HepG2 (cell line): Measurements from ENCODE around the gene SLC12A9.

ENCODE experiments used
- BRCA1 ChIP-seq: sonication (generic); formaldehyde crosslinking; IDR thresholded peaks from 2 replicates; pipeline ENCODE4 v1.4.0; 2020; ENCODE audit warnings: missing genetic modification reagents
- ESRRA ChIP-seq: sonication (generic); formaldehyde crosslinking; IDR thresholded peaks from 2 replicates; pipeline ENCODE4 v1.5.1; 2020; ENCODE audit warnings: mild to moderate bottlenecking, low read depth, missing genetic modification reagents
- FOSL1 ChIP-seq: sonication (generic); formaldehyde crosslinking; IDR thresholded peaks from 2 replicates; pipeline ENCODE4 v1.9.0; 2021; ENCODE audit warnings: missing genetic modification reagents, borderline replicate concordance
- GABPA ChIP-seq, 2 experiments: IDR thresholded peaks; 2 replicates each; pipeline ENCODE4 v1.6.1; 2011 to 2016; ENCODE audit warnings: low read depth in 2 of 2, low read length in 1 of 2, missing biosample characterization in 1 of 2, missing genetic modification characterization in 1 of 2
- HMGA1 ChIP-seq: sonication (generic); formaldehyde crosslinking; conservative IDR thresholded peaks from 2 replicates; pipeline ENCODE4 v1.4.0; 2020; ENCODE audit warnings: missing genetic modification reagents
- JUND ChIP-seq: sonication (generic); formaldehyde crosslinking; IDR thresholded peaks from 2 replicates; pipeline ENCODE4 v1.8.0; 2022; ENCODE audit warnings: mild to moderate bottlenecking, missing genetic modification reagents
- MXI1 ChIP-seq: IDR thresholded peaks from 3 replicates; pipeline ENCODE4 v1.6.1; 2012; ENCODE audit warnings: low read depth, low read length, inconsistent platforms, borderline replicate concordance
- PHF8 ChIP-seq: sonication (generic); formaldehyde crosslinking; IDR thresholded peaks from 2 replicates; pipeline ENCODE4 v1.5.0; 2020; ENCODE audit warnings: missing genetic modification reagents
- ZBTB7A ChIP-seq: sonication (generic); formaldehyde crosslinking; IDR thresholded peaks from 2 replicates; pipeline ENCODE4 v1.8.0; 2022; ENCODE audit warnings: mild to moderate bottlenecking, missing genetic modification reagents
- ZNF639 ChIP-seq: conservative IDR thresholded peaks from 2 replicates; pipeline ENCODE4 v1.6.1; 2018; ENCODE audit warnings: missing genetic modification reagents
- ZNF660 ChIP-seq: sonication (generic); formaldehyde crosslinking; IDR thresholded peaks from 2 replicates; pipeline ENCODE4 v1.5.1; 2020; ENCODE audit warnings: mild to moderate bottlenecking, low read depth, missing genetic modification reagents, borderline replicate concordance
- TF ChIP-seq, protein P1 (sequence below): sonication (generic); formaldehyde crosslinking; IDR thresholded peaks from 2 replicates; pipeline ENCODE4 v1.5.0; 2020; ENCODE audit warnings: mild to moderate bottlenecking, missing genetic modification reagents, moderate library complexity

GRCh38 chr7:100855515-100855914 lies 3.0 kb downstream of the SLC12A9 start:
- TF ChIP-seq ZNF639 (CRISPR knock-in tag) (no peak), ESRRA (no peak), JUND (CRISPR knock-in tag) (no peak), GABPA (IDR thresholded peaks at IDR 0.05; ENCODE audit: low read depth, low read length) (no peak), GABPA (CRISPR knock-in tag; IDR thresholded peaks at IDR 0.05; ENCODE audit: low read depth) (no peak), MXI1 (no peak), BRCA1 (CRISPR knock-in tag) (no peak), FOSL1 (no peak), HMGA1 (no peak), ZNF660 (CRISPR knock-in tag) (no peak), PHF8 (CRISPR knock-in tag) (no peak), ZBTB7A (CRISPR knock-in tag) (no peak)
- TF ChIP-seq, protein P1, sequence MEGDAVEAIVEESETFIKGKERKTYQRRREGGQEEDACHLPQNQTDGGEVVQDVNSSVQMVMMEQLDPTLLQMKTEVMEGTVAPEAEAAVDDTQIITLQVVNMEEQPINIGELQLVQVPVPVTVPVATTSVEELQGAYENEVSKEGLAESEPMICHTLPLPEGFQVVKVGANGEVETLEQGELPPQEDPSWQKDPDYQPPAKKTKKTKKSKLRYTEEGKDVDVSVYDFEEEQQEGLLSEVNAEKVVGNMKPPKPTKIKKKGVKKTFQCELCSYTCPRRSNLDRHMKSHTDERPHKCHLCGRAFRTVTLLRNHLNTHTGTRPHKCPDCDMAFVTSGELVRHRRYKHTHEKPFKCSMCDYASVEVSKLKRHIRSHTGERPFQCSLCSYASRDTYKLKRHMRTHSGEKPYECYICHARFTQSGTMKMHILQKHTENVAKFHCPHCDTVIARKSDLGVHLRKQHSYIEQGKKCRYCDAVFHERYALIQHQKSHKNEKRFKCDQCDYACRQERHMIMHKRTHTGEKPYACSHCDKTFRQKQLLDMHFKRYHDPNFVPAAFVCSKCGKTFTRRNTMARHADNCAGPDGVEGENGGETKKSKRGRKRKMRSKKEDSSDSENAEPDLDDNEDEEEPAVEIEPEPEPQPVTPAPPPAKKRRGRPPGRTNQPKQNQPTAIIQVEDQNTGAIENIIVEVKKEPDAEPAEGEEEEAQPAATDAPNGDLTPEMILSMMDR (CRISPR knock-in tag), result no peak
